Limb (tissue), 2 donors: ENCODE measurements around the gene SCGB2A2.

Experiments used
- DNase-seq, 2 donors: peaks; one replicate each; pipeline ENCODE4 v3.0.0-alpha.2; 2016; ENCODE audit errors: extremely low spot score in 2 of 2

Gene SCGB2A2

DNA sequence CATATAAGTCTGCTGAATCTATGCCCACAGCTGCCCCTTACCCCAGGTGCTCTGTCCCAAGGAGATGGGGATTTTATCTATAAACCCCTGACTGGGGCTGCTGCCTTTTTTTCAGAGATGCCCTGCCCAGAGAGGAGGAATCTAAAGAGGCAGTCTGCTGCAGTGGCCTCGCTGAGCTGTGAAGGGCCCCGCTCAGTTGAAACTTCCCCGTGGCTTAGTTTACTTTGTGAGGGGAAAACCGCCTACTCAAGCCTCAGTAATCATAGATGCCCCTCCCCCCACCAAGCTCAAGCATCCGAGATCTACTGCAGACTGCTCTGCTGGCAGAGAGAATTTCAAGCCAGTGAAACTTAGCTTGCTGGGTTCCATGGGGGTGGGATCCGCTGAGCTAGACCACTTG lies 36.3 kb downstream of the SCGB2A2 start:
- DNase-seq = no peak

DNA sequence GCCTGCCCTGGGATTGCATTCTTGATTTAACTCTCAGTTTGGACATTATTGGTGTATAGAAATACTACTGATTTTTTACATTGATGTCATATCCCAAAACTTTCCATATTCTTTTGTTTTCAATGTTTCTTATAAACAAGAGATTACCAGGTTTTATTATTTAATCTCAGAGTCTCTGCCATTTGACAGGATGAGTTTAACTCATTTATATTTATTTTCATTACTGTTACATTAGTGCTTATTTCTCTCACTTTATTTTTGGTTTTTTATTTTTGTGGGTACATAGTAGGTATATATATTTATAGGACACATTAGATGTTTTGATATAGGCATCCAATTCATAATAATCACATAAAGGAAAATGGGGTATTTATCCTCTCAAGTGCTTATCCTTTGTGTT lies 38.0 kb downstream of the SCGB2A2 start:
- no peak for DNase-seq

DNA sequence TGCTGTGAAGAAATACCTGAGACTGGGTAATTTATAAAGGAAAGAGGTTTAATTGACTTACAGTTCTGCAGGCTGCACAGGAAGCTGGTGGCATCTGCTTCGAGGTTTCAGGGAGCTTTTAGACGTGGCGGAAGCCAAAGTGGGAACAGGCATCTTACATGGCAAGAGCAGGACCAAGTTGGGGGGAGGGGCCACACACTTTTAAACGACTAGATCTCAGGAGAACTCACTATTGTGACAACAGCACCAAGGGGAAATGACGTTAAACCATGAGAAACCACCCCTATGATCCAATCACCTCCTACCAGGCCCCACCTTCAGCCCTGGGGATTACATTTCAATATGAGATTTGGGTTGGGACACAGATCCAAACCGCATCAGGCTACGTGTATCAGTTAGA lies 40.0 kb downstream of the SCGB2A2 start:
- no peak for DNase-seq

DNA sequence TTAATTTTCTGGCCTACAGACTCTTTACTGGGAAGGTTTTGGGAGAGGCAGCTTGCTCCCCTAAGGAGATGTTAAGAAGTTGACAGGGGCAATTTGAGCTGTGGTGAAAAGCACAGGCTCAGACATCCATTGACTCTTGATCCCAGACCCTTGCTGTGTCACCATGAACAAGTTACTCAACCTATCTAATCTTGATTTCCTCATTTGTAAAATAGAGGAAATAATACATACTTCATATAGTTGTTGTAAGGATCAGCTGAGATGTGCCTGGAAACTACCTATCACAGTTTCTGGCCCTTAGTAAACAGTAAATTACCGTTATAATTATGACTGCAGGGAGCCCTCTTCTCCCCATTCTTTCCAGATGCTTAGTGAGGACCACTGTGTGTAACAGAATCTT lies 45.5 kb downstream of the SCGB2A2 start:
- no peak for DNase-seq

DNA sequence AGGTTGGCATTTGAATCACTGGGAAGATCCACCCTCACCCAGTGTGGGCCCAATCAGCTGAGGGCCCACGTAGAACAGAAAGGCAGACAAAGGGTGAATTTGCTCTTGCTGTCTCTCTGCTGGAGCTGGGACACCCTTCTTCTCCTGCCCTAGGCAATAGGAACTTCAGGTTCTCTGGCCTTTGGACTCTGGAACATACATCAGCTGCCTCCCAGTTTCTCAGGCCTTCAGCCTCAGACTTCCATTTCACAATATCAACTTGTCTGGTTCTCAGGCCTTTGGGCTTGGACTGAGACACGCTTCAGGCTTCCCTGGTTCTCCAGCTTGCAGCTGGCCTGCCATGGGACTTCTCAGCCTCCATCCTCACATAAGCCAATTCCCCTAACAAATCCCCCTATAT lies 52.6 kb downstream of the SCGB2A2 start:
- DNase-seq = no peak
